MM.1S (cell line): ENCODE data around the gene RAB20.

ENCODE experiments used
- DNase-seq: peaks from one replicate; pipeline ENCODE4 v3.0.0-alpha.2; 2015
- H2AFZ ChIP-seq: fragments of 300-600 bp; sonication (generic); 2 replicates; pipeline ENCODE4 v1.6.0; 2016; ENCODE audit warnings: antibody characterized with exemption, low read length
- H3F3A ChIP-seq: fragments of 300-600 bp; sonication (generic); 2 replicates; pipeline ENCODE4 v1.6.1; 2016; ENCODE audit warnings: mild to moderate bottlenecking, antibody characterized with exemption, low read length, moderate library complexity, mixed read lengths; ENCODE audit not compliant: insufficient read depth
- H3K27ac ChIP-seq: fragments of 300-600 bp; sonication (generic); 2 replicates; pipeline ENCODE4 v1.5.1; 2016; ENCODE audit warnings: mild to moderate bottlenecking, low read length
- H3K27me3 ChIP-seq: fragments of 300-600 bp; sonication (generic); replicated peaks from 2 replicates; pipeline ENCODE4 v1.6.0; 2016; ENCODE audit warnings: low read length; ENCODE audit not compliant: insufficient read depth
- H3K36me3 ChIP-seq: fragments of 300-600 bp; sonication (generic); replicated peaks from 2 replicates; pipeline ENCODE4 v1.6.1; 2016; ENCODE audit warnings: mild to moderate bottlenecking, low read length, mixed read lengths; ENCODE audit not compliant: insufficient read depth
- H3K4me1 ChIP-seq: fragments of 300-600 bp; sonication (generic); 2 replicates; pipeline ENCODE4 v1.6.1; 2016; ENCODE audit warnings: low read length, mixed read lengths
- H3K4me2 ChIP-seq: fragments of 300-600 bp; sonication (generic); 2 replicates; pipeline ENCODE4 v1.6.0; 2016; ENCODE audit warnings: low read depth, low read length
- H3K4me3 ChIP-seq: fragments of 300-600 bp; sonication (generic); 2 replicates; pipeline ENCODE4 v1.5.1; 2016; ENCODE audit warnings: low read length, mixed read lengths
- H3K79me2 ChIP-seq: fragments of 300-600 bp; sonication (generic); 2 replicates; pipeline ENCODE4 v1.6.1; 2016; ENCODE audit warnings: mixed run types, low read length, mixed read lengths
- H3K9ac ChIP-seq: fragments of 300-600 bp; sonication (generic); 2 replicates; pipeline ENCODE4 v1.6.1; 2016; ENCODE audit warnings: low read length, mixed read lengths
- H3K9me2 ChIP-seq: fragments of 300-600 bp; sonication (generic); replicated peaks from 2 replicates; pipeline ENCODE4 v1.6.1; 2016; ENCODE audit warnings: mild to moderate bottlenecking, low read length, mixed read lengths; ENCODE audit not compliant: insufficient read depth
- H3K9me3 ChIP-seq: fragments of 300-600 bp; sonication (generic); replicated peaks from 2 replicates; pipeline ENCODE4 v1.6.1; 2016; ENCODE audit warnings: mild to moderate bottlenecking, low read length, mixed read lengths; ENCODE audit not compliant: insufficient read depth
- H4K20me1 ChIP-seq: fragments of 300-600 bp; sonication (generic); 2 replicates; pipeline ENCODE4 v1.6.1; 2016; ENCODE audit warnings: mild to moderate bottlenecking, low read length, moderate library complexity, mixed read lengths; ENCODE audit not compliant: insufficient read depth
- CTCF ChIP-seq: fragments of 300-600 bp; sonication (generic); IDR thresholded peaks from 2 replicates; pipeline ENCODE4 v1.5.1; 2016; ENCODE audit warnings: antibody characterized with exemption, low read length, mixed read lengths
- EZH2 ChIP-seq: fragments of 300-600 bp; sonication (generic); optimal IDR thresholded peaks from 2 replicates; pipeline ENCODE3; 2017; ENCODE audit warnings: low read depth, mild to moderate bottlenecking, antibody characterized with exemption, low read length, mixed read lengths
- EZH2phosphoT487 ChIP-seq: fragments of 300-600 bp; sonication (generic); IDR thresholded peaks from 2 replicates; pipeline ENCODE4 v1.6.1; 2018; ENCODE audit warnings: antibody characterized with exemption, low read length

Gene RAB20

GRCh38 chr13:110553417-110553816 is 8.1 kb downstream of the RAB20 start:
- Histone ChIP-seq H3K9me2 (no peaks in the 10 kb centered on the region), H3K27me3 (no peaks in the 10 kb centered on the region), H3K9me3 (no peaks in the 10 kb centered on the region), H3K4me1 (peaks cover 12% of the 10 kb centered on the region), H3K79me2 (no peaks in the 10 kb centered on the region), H3K36me3 (no peaks in the 10 kb centered on the region), H3K27ac (no peak overlapping the region), H4K20me1 (no peaks in the 10 kb centered on the region), H2AFZ (no peak overlapping the region), H3K4me3 (no peak overlapping the region), H3F3A (peaks cover 2% of the 10 kb centered on the region; the same call in 1 of the 2 replicates), H3K9ac (no peak overlapping the region), H3K4me2 (no peak overlapping the region)
- no peak for TF ChIP-seq EZH2
- TF ChIP-seq EZH2phosphoT487: no peak
- TF ChIP-seq CTCF: no peak
- no peak for DNase-seq

GRCh38 chr13:110552767-110553166 is 8.8 kb downstream of the RAB20 start:
- H3K9ac ChIP-seq: no peak overlapping the region
- no peaks in the 10 kb centered on the region for H3K27me3 ChIP-seq
- no peaks in the 10 kb centered on the region for H3K9me2 ChIP-seq
- no peaks in the 10 kb centered on the region for H3K36me3 ChIP-seq
- H3K4me3 ChIP-seq: no peak overlapping the region
- H2AFZ ChIP-seq: no peak overlapping the region
- H3K9me3 ChIP-seq: no peaks in the 10 kb centered on the region
- DNase-seq: no peak
- H4K20me1 ChIP-seq: no peaks in the 10 kb centered on the region
- no peak overlapping the region for H3K27ac ChIP-seq
- H3K4me1 ChIP-seq: peaks cover 12% of the 10 kb centered on the region
- H3F3A ChIP-seq: peaks cover 2% of the 10 kb centered on the region; the same call in 1 of the 2 replicates
- H3K79me2 ChIP-seq: no peaks in the 10 kb centered on the region
- TF ChIP-seq EZH2phosphoT487 (no peak), EZH2 (no peak), CTCF (no peak)
- H3K4me2 ChIP-seq: no peak overlapping the region

- TF ChIP-seq EZH2phosphoT487 (no peak), EZH2 (no peak), CTCF (no peak)
- no peaks in the 10 kb centered on the region for H3K79me2 ChIP-seq
- no peak overlapping the region for H3K4me2 ChIP-seq
- H3F3A ChIP-seq: peaks cover 2% of the 10 kb centered on the region; the same call in 1 of the 2 replicates
- no peak overlapping the region for H2AFZ ChIP-seq
- no peaks in the 10 kb centered on the region for H3K36me3 ChIP-seq
- no peak overlapping the region for H3K4me3 ChIP-seq
- H3K4me1 ChIP-seq: peaks cover 12% of the 10 kb centered on the region
- no peak overlapping the region for H3K27ac ChIP-seq
- H3K9me2 ChIP-seq: no peaks in the 10 kb centered on the region
- no peaks in the 10 kb centered on the region for H3K9me3 ChIP-seq
- no peak for DNase-seq
- H3K9ac ChIP-seq: no peak overlapping the region
- H3K27me3 ChIP-seq: no peaks in the 10 kb centered on the region
- no peaks in the 10 kb centered on the region for H4K20me1 ChIP-seq
Observed at GRCh38 chr13:110551284-110551683, 10.2 kb downstream of the RAB20 start.
